ENCODE measurements around the gene ARMC5.
A peak's percentile ranks its signal among the peaks of the same experiment; 100 is the strongest.
"Not testable (repeated sequence)": the region's sequence is repeated elsewhere in the genome, so short reads cannot be mapped to it uniquely, and the experiment has no call there.

Gene ARMC5

GRCh38 chr16:31435341-31436220 lies 23.7 kb upstream of the ARMC5 start:
- no peaks in the 10 kb centered on the region for H4K20me1 ChIP-seq
- H3K4me2 ChIP-seq, result no peak overlapping the region
- no peaks in the 10 kb centered on the region for H3K9me3 ChIP-seq
- no peak overlapping the region for H3K27ac ChIP-seq
- H3K4me3 ChIP-seq, result no peak overlapping the region
- H3K9ac ChIP-seq, result no peak overlapping the region
- peaks cover 8% of the 10 kb centered on the region for H3K4me1 ChIP-seq
- H3K36me3 ChIP-seq, result no peaks in the 10 kb centered on the region
- TF ChIP-seq Cebpa-rat (IDR thresholded peaks at IDR 0.05), result no peak
- H3K27me3 ChIP-seq, result no peaks in the 10 kb centered on the region

GRCh38 chr16:31436221-31437045 lies 22.9 kb upstream of the ARMC5 start:
- TF ChIP-seq Cebpa-rat (IDR thresholded peaks at IDR 0.05), result no peak
- Histone ChIP-seq H3K4me3 (no peak overlapping the region), H4K20me1 (no peaks in the 10 kb centered on the region), H3K4me1 (peaks cover 8% of the 10 kb centered on the region), H3K9me3 (no peaks in the 10 kb centered on the region), H3K27me3 (no peaks in the 10 kb centered on the region), H3K9ac (no peak overlapping the region), H3K4me2 (no peak overlapping the region), H3K27ac (no peak overlapping the region), H3K36me3 (no peaks in the 10 kb centered on the region)

GRCh38 chr16:31438414-31438813 lies 20.9 kb upstream of the ARMC5 start:
- no peaks in the 10 kb centered on the region for H3K9me3 ChIP-seq
- H3K27me3 ChIP-seq, result no peaks in the 10 kb centered on the region
- H4K20me1 ChIP-seq, result no peaks in the 10 kb centered on the region
- H3K27ac ChIP-seq, result no peak overlapping the region
- no peak overlapping the region for H3K9ac ChIP-seq
- H3K4me3 ChIP-seq, result no peak overlapping the region
- peaks cover 16% of the 10 kb centered on the region for H3K4me1 ChIP-seq
- TF ChIP-seq Cebpa-rat (IDR thresholded peaks at IDR 0.05), result no peak
- H3K36me3 ChIP-seq, result no peaks in the 10 kb centered on the region
- no peak overlapping the region for H3K4me2 ChIP-seq

- Histone ChIP-seq H3K4me1 (peaks cover 16% of the 10 kb centered on the region), H3K4me2 (0 out of 2 replicates have a peak overlapping the region, but pooled peaks have one; percentile 0)
- not testable (repeated sequence) for H3K4me3 ChIP-seq, H3K9me3 ChIP-seq, H3K9ac ChIP-seq, H3K27me3 ChIP-seq, H3K36me3 ChIP-seq, H3K27ac ChIP-seq, H4K20me1 ChIP-seq
These were observed 20.3 kb upstream of the ARMC5 start for GRCh38 chr16:31439023-31439422.

- Histone ChIP-seq H3K36me3 (no peaks in the 10 kb centered on the region), H3K27me3 (no peaks in the 10 kb centered on the region), H3K4me3 (no peak overlapping the region), H3K4me1 (peaks cover 16% of the 10 kb centered on the region), H3K9me3 (no peaks in the 10 kb centered on the region), H3K27ac (no peak overlapping the region), H3K4me2 (0 out of 2 replicates have a peak overlapping the region, but pooled peaks have one; percentile 0), H3K9ac (no peak overlapping the region), H4K20me1 (no peaks in the 10 kb centered on the region)
- no peak for TF ChIP-seq Cebpa-rat (IDR thresholded peaks at IDR 0.05)
These were observed 19.8 kb upstream of the ARMC5 start for GRCh38 chr16:31439519-31439918.

GRCh38 chr16:31440516-31441184 lies 18.7 kb upstream of the ARMC5 start:
- Histone ChIP-seq H4K20me1 (no peaks in the 10 kb centered on the region), H3K9me3 (peaks cover 3% of the 10 kb centered on the region), H3K9ac (no peak overlapping the region), H3K4me3 (no peak overlapping the region), H3K27ac (no peak overlapping the region), H3K4me2 (no peak overlapping the region), H3K36me3 (no peaks in the 10 kb centered on the region), H3K27me3 (no peaks in the 10 kb centered on the region), H3K4me1 (peaks cover 16% of the 10 kb centered on the region)
- TF ChIP-seq Cebpa-rat (IDR thresholded peaks at IDR 0.05), result no peak

- no peaks in the 10 kb centered on the region for H3K36me3 ChIP-seq
- peak overlapping the region; percentile 77 for H3K4me3 ChIP-seq
- peaks cover 16% of the 10 kb centered on the region for H3K4me1 ChIP-seq
- 0 out of 2 replicates have a peak overlapping the region, but pooled peaks have one; percentile 80 for H3K9ac ChIP-seq
- 0 out of 2 replicates have a peak overlapping the region, but pooled peaks have one; percentile 76 for H3K27ac ChIP-seq
- H4K20me1 ChIP-seq, result no peaks in the 10 kb centered on the region
- TF ChIP-seq Cebpa-rat (IDR thresholded peaks at IDR 0.05), result no peak
- H3K9me3 ChIP-seq, result peaks cover 12% of the 10 kb centered on the region
- H3K4me2 ChIP-seq, result peak overlapping the region; percentile 73
- no peaks in the 10 kb centered on the region for H3K27me3 ChIP-seq
These were observed 17.3 kb upstream of the ARMC5 start for GRCh38 chr16:31441956-31442355.

- not testable (repeated sequence) for H3K4me3 ChIP-seq, H3K27me3 ChIP-seq, H3K9ac ChIP-seq, H3K36me3 ChIP-seq, H3K27ac ChIP-seq, H3K4me2 ChIP-seq, H4K20me1 ChIP-seq, H3K4me1 ChIP-seq
- peaks cover 12% of the 10 kb centered on the region for H3K9me3 ChIP-seq
These were observed 13.4 kb upstream of the ARMC5 start for GRCh38 chr16:31445931-31446330.

GRCh38 chr16:31451201-31451600 lies 8.1 kb upstream of the ARMC5 start:
- Histone ChIP-seq H3K9me3 (peaks cover 4% of the 10 kb centered on the region), H3K27ac (no peak overlapping the region), H4K20me1 (peaks cover 56% of the 10 kb centered on the region), H3K9ac (no peak overlapping the region), H3K4me2 (peak overlapping the region; percentile 49; the same call in 1 of the 2 replicates), H3K36me3 (0 out of 2 replicates have a peak, but pooled peaks cover 9% of the 10 kb centered on the region), H3K4me1 (peaks cover 30% of the 10 kb centered on the region), H3K4me3 (no peak overlapping the region), H3K27me3 (no peaks in the 10 kb centered on the region)
- no peak for TF ChIP-seq Cebpa-rat (IDR thresholded peaks at IDR 0.05)
